ENCODE results near the gene UGT2B7. TPM values are rescaled to one million over a fixed set of nuclear protein-coding genes. Genes with fewer than 3 reads are reported as not detected.

Gene UGT2B7
- total and polyA plus RNA-seq, 2 experiments from 2014 or later, result not detected

DNA sequence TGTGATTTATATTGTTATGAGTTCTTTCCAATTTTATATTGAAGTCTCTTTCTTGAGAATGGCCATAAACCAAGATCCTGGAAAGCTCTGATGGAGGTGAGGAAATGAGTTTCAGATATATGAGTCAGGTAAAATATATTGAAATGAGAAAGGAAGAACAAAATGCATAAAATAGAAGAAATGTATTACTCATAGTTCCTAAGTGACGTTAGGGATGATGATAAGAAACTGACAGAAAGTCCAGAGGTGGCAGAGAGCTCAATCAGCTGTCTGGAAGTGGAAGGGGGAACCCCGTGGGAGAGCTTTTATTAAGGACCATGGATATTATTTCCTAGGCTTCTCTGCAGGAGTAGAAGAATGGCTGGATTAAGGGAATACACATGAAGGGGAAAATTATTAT is 24.6 kb downstream of the UGT2B7 start:
- no peaks in the 10 kb centered on the region for H3K4me1 ChIP-seq (ENCODE audit: low read depth)
- no peak for DNase-seq (ENCODE audit: low read depth in 1 of 2, low spot score in 1 of 2)
- no peak overlapping the region for H3K27ac ChIP-seq
- H3K36me3 ChIP-seq, result no peaks in the 10 kb centered on the region
- TF ChIP-seq, protein P1, sequence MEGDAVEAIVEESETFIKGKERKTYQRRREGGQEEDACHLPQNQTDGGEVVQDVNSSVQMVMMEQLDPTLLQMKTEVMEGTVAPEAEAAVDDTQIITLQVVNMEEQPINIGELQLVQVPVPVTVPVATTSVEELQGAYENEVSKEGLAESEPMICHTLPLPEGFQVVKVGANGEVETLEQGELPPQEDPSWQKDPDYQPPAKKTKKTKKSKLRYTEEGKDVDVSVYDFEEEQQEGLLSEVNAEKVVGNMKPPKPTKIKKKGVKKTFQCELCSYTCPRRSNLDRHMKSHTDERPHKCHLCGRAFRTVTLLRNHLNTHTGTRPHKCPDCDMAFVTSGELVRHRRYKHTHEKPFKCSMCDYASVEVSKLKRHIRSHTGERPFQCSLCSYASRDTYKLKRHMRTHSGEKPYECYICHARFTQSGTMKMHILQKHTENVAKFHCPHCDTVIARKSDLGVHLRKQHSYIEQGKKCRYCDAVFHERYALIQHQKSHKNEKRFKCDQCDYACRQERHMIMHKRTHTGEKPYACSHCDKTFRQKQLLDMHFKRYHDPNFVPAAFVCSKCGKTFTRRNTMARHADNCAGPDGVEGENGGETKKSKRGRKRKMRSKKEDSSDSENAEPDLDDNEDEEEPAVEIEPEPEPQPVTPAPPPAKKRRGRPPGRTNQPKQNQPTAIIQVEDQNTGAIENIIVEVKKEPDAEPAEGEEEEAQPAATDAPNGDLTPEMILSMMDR (IDR thresholded peaks at IDR 0.05; ENCODE audit: low read depth, low read length), result no peak
- no peak overlapping the region for H3K4me3 ChIP-seq
- no peaks in the 10 kb centered on the region for H3K27me3 ChIP-seq
- H3K9me3 ChIP-seq (ENCODE audit: low read depth), result no peaks in the 10 kb centered on the region

DNA sequence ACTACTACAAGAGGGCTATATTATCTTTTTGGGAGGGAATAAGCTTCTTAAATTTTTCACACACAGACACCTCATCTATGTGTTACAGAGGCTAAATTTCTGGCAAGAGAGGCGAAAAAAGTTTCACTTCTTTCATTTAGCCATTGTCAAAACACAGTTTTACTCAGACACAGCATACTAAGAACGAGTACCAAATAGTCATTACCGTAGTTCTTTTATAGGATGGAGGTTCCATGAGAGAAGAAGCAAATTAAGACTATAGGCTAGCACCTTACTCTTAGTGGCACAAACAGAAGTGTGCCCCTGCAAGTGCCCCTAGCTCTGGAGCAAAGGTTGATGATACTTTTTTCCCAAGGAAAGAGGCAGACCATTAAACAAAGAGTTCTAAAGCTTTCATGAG is 26.2 kb downstream of the UGT2B7 start:
- no peaks in the 10 kb centered on the region for H3K4me1 ChIP-seq (ENCODE audit: low read depth)
- H3K4me3 ChIP-seq, result no peak overlapping the region
- no peak for DNase-seq (ENCODE audit: low read depth in 1 of 2, low spot score in 1 of 2)
- TF ChIP-seq, protein P1 (IDR thresholded peaks at IDR 0.05; ENCODE audit: low read depth, low read length), result no peak
- no peaks in the 10 kb centered on the region for H3K9me3 ChIP-seq (ENCODE audit: low read depth)
- no peak overlapping the region for H3K27ac ChIP-seq
- H3K36me3 ChIP-seq, result no peaks in the 10 kb centered on the region
- H3K27me3 ChIP-seq, result no peaks in the 10 kb centered on the region

DNA sequence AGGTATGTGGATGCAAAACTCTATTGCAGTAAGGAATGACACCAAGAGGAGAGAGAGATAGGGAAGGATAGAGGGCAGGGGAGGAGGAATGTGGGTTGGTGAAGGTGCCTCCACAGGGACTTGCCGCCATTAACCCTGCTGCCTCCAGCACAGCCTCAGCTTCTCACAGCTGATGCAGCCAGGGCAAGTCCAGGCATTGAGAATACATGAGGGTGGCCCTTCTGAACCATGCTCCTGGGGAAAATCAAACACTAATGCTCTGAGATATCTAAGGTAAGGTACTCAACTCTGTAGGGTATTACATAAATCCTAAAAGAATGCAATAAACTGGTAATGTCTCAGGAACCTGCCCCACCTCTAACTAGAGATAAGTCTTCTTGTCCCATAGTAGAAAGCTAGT is 28.7 kb downstream of the UGT2B7 start:
- H3K4me1 ChIP-seq (ENCODE audit: low read depth), result no peaks in the 10 kb centered on the region
- TF ChIP-seq, protein P1 (IDR thresholded peaks at IDR 0.05; ENCODE audit: low read depth, low read length), result no peak
- no peaks in the 10 kb centered on the region for H3K36me3 ChIP-seq
- no peaks in the 10 kb centered on the region for H3K9me3 ChIP-seq (ENCODE audit: low read depth)
- H3K4me3 ChIP-seq, result no peak overlapping the region
- H3K27me3 ChIP-seq, result no peaks in the 10 kb centered on the region
- H3K27ac ChIP-seq, result no peak overlapping the region
- no peak for DNase-seq (ENCODE audit: low read depth in 1 of 2, low spot score in 1 of 2)

DNA sequence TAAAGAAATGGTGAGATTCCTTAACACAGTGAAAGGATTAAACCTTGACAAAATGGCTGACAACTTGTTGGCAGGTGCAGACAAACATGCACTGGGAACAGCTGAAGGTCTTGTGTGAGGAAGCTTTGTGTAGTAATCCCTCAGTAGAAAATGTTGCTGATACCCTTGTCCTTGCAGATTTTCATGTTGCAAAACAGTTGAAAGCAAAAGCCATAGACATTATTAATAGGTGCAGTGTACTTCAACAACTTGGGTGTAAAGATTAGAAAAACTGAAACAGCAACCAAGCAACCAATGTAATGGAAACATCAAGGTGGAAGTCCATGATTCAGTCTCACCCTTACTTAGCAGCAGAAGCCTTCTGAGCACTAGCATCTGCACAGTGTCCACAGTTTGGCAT is 29.8 kb downstream of the UGT2B7 start:
- Histone ChIP-seq H3K27me3 (no peaks in the 10 kb centered on the region), H3K4me3 (no peak overlapping the region), H3K27ac (no peak overlapping the region), H3K36me3 (no peaks in the 10 kb centered on the region), H3K4me1 (ENCODE audit: low read depth) (no peaks in the 10 kb centered on the region), H3K9me3 (ENCODE audit: low read depth) (no peaks in the 10 kb centered on the region)
- TF ChIP-seq, protein P1 (IDR thresholded peaks at IDR 0.05; ENCODE audit: low read depth, low read length), result no peak
- no peak for DNase-seq (ENCODE audit: low read depth in 1 of 2, low spot score in 1 of 2)

DNA sequence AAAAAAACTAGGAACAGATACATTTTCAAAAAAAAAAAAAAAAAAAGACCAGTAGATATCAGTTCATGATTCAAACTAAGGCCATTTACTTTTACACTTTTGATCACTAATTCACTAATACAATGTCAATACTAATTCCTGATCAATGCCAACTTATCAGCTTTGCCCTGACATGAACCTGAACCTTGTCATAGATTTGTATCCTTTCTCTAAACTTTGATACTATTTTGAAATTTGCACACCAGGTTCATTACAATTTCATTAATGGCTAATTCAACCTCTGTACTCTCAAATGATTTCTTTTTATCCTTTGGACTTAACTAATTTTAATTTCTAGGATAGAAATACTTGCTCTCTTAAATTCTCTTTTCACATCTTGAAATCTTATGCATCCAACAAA is 37.7 kb downstream of the UGT2B7 start:
- TF ChIP-seq, protein P1 (IDR thresholded peaks at IDR 0.05; ENCODE audit: low read depth, low read length), result no peak
- H3K36me3 ChIP-seq, result no peaks in the 10 kb centered on the region

DNA sequence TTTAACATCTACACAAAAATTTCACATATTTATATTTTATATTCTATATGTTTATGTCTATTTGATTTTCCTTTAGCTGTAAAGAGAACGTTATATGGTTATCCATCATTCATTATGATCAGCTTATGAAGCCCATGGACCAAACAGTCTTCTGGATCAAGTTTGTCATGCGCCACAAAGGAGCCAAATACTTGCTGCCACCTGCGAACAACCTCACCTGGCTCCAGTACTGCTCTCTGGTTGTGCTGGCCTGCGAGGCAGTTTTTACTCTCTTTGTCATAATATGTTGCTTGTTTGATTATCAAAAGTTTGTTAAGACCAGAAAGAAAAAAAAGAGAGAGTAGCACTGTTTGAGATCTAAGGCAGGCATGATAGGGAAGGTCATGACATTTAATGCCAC is 38.2 kb downstream of the UGT2B7 start:
- Histone ChIP-seq H3K4me3 (no peak overlapping the region), H3K9me3 (ENCODE audit: low read depth) (no peaks in the 10 kb centered on the region), H3K36me3 (no peaks in the 10 kb centered on the region), H3K4me1 (ENCODE audit: low read depth) (no peaks in the 10 kb centered on the region), H3K27me3 (no peaks in the 10 kb centered on the region), H3K27ac (no peak overlapping the region)
- TF ChIP-seq, protein P1 (IDR thresholded peaks at IDR 0.05; ENCODE audit: low read depth, low read length), result no peak
- DNase-seq (ENCODE audit: low read depth in 1 of 2, low spot score in 1 of 2), result no peak

More for the DNA sequence above, 37.7 kb downstream of the UGT2B7 start:
- Histone ChIP-seq H3K27me3 (no peaks in the 10 kb centered on the region), H3K9me3 (ENCODE audit: low read depth) (no peaks in the 10 kb centered on the region), H3K4me1 (ENCODE audit: low read depth) (no peaks in the 10 kb centered on the region), H3K27ac (no peak overlapping the region), H3K4me3 (no peak overlapping the region)
- DNase-seq (ENCODE audit: low read depth in 1 of 2, low spot score in 1 of 2), result no peak
